NCI-H524 (cell line): ENCODE measurements around the gene LRRC37A2.
"Not testable (repeated sequence)": the region's sequence is repeated elsewhere in the genome, so short reads cannot be mapped to it uniquely, and the experiment has no call there.

ENCODE experiments used
- DNase-seq, 2 experiments: peaks; one replicate each; lab custom pipeline; 2025; lab: John Stamatoyannopoulos, UW

Gene LRRC37A2

GRCh38 chr17:46598344-46598931 is 86.2 kb downstream of the LRRC37A2 start:
- DNase-seq, result not testable (repeated sequence)

GRCh38 chr17:46600767-46601166 is 88.5 kb downstream of the LRRC37A2 start:
- not testable (repeated sequence) for DNase-seq

GRCh38 chr17:46603125-46603524 is 90.9 kb downstream of the LRRC37A2 start:
- DNase-seq, result not testable (repeated sequence)
